GM12875 (cell line): ENCODE results near the gene SGSH.

ENCODE experiments used
- H3K4me3 ChIP-seq: one replicate; pipeline ENCODE4 v1.5.1; 2011; ENCODE audit warnings: low read depth, low read length, control low read depth
- TF ChIP-seq, protein P1 (sequence below): IDR thresholded peaks from 2 replicates; pipeline ENCODE4 v1.5.1; 2011; ENCODE audit warnings: low read depth, mild to moderate bottlenecking, control low read depth, inconsistent platforms, low read length, moderate library complexity, borderline replicate concordance; ENCODE audit not compliant: insufficient read depth

SGSH gene

DNA sequence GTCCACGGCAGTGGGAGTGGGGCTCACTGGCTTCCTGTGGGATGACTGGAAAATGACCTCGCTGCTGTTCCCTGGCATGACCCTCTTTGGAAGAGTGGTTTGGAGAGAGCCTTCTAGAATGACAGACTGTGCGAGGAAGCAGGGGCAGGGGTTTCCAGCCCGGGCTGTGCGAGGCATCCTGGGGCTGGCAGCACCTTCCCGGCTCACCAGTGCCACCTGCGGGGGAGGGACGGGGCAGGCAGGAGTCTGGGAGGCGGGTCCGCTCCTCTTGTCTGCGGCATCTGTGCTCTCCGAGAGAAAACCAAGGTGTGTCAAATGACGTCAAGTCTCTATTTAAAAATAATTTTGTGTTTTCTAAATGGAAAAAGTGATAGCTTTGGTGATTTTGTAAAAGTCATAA is 32.7 kb upstream of the SGSH start:
- H3K4me3 ChIP-seq: no peak overlapping the region
- TF ChIP-seq, protein P1, sequence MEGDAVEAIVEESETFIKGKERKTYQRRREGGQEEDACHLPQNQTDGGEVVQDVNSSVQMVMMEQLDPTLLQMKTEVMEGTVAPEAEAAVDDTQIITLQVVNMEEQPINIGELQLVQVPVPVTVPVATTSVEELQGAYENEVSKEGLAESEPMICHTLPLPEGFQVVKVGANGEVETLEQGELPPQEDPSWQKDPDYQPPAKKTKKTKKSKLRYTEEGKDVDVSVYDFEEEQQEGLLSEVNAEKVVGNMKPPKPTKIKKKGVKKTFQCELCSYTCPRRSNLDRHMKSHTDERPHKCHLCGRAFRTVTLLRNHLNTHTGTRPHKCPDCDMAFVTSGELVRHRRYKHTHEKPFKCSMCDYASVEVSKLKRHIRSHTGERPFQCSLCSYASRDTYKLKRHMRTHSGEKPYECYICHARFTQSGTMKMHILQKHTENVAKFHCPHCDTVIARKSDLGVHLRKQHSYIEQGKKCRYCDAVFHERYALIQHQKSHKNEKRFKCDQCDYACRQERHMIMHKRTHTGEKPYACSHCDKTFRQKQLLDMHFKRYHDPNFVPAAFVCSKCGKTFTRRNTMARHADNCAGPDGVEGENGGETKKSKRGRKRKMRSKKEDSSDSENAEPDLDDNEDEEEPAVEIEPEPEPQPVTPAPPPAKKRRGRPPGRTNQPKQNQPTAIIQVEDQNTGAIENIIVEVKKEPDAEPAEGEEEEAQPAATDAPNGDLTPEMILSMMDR: peak; percentile 64

DNA sequence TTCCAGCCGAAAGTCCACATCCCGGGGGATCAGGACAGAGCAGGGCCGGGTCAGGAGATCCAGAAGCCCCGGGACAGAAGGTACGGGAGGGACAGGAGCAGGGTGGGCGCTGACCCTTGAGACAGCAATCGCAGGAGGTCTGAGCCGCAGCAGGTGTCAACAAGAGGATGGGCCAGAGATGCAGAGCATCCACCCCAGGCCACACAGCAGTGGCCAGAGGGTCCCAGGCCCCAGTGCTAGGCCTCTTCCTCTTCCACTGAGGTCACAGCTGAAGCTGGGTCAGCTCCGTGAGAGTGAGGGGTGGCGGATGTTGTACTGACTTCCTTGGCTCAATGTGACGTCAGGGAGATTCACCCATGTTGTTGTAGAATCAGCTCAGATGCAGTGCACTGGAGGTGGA is 31.8 kb upstream of the SGSH start:
- TF ChIP-seq, protein P1: no peak

DNA sequence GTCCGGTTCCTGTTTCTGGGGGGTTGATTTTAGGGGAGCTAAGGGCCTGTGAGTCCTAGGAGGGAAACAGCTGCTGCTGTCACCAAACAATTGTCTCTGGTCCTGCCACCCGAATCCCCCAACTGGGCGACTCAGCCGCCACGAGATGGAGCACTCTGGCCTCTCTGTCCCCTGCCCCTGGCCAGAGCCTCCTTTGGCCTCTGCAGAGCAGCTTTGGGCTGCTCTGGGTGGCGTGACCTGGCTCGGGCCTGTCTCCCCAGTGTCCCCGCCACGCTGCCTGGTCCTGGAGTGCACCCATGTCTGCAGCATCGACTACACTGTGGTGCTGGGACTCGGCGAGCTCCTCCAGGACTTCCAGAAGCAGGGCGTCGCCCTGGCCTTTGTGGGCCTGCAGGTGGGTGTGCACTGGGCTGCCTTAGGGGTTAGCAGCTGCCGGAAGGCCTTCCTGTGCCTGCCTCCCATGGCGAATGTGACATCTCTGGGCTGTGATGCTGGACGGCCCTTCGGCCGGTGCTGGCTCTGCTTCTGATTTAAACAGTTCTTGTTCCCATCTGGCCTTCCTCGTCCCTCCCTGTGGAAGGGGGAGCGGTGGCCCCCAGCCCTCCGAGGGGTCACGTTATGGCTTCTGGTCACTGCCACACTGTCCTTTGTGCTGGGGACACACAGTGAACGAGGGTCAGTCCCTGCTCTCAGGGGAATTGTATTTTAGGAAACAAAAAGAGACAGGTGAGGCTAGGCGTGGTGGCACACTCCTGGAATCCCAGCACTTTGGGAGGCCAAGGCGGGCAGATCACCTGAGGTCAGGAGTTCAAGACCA is 29.0 kb upstream of the SGSH start:
- H3K4me3 ChIP-seq: no peak overlapping the region
- TF ChIP-seq, protein P1: no peak

More for the DNA sequence above, 31.8 kb upstream of the SGSH start:
- no peak overlapping the region for H3K4me3 ChIP-seq

DNA sequence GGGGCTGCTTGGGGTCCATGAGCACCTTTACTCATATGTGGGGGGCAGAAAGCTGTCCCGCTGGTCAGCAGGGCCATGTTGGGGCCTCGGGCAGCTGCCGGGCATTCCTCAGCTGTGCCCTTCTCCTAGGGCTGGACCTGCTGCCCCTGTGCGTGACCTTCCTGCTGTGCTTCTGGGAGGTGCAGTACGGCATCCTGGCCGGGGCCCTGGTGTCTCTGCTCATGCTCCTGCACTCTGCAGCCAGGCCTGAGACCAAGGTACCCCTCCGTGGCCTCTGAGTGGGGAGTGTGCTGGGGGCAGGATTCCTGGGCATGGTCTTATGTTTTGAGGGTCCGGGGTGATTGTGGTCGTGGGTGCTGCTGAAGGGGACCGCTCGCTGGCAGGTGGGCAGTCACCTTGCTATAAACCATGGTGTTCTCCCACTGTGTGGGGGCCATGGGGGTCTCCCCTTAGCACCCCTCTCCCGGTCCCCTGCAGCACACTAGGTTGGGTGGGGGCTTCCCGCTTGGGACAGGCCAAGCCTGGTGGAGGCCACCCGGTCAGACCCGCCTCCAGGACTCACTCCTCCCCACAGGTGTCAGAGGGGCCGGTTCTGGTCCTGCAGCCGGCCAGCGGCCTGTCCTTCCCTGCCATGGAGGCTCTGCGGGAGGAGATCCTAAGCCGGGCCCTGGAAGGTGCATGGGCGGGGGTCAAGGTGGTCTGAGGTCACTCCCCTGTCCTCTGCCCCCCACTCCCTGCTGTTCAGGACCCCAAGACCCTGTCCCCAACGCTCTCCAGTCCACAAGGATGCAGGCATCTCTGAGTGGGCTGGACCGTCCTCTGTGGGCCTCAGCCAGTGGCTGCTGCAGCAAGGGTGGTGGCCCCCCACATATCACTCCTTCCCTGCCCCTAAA is 28.1 kb upstream of the SGSH start:
- H3K4me3 ChIP-seq: no peak overlapping the region
- TF ChIP-seq, protein P1: no peak

DNA sequence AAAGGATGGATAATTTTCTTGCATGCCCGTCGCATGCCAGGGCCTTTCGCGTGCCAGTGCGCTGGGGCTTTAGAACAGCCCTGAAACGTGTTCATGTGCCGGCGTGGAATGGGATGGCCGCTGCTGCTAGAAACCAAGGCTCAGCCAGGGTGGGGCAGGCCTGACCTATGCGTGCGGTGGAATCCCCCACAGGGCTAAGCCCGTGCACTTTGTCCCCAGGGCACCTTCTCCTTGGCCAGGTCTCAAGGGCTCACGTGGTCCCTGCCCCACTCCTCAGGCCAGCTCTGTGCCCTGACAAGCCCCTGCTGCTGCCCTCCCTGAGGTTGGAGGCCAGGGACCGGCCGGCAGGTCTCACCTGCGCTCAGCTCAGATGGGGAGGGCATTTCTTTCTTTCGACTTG is 27.4 kb upstream of the SGSH start:
- no peak overlapping the region for H3K4me3 ChIP-seq
- TF ChIP-seq, protein P1: no peak

DNA sequence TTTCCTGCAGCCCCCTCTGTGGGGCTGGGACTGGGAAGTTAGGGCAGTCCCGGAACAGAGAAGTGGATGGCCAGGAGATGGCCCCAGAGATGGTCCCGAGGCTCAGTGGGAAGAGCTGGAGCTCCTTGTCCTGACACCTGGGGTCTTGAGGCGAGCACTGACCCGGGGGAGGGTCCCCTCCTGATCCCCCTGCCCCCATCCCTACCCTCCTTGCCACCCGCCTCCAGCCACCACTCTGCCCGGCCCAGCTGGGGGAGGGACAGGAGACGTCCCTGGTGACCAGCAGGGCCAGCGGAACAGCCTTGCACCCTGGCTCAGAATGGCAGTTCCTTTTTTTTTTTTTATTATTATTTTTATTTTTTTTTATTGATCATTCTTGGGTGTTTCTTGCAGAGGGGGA is 26.6 kb upstream of the SGSH start:
- TF ChIP-seq, protein P1: no peak
- no peak overlapping the region for H3K4me3 ChIP-seq
